Muscle of leg (tissue), 11 donors: ENCODE results near the gene RNF157. TPM values are rescaled to one million over a fixed set of nuclear protein-coding genes. Genes with fewer than 3 reads are reported as not detected.
A peak's percentile ranks its signal among the peaks of the same experiment; 100 is the strongest.

Experiments used
- DNase-seq: peaks from one replicate; pipeline ENCODE4 v3.0.0; 2013
- H3K27ac ChIP-seq: one replicate; pipeline ENCODE4 v1.5.1; 2013; ENCODE audit warnings: mild to moderate bottlenecking, low read length, control low read depth
- H3K27me3 ChIP-seq: one replicate; pipeline ENCODE4 v1.6.1; 2013; ENCODE audit warnings: low read length; ENCODE audit not compliant: control insufficient read depth, insufficient read depth
- H3K36me3 ChIP-seq: one replicate; pipeline ENCODE4 v1.6.1; 2013; ENCODE audit warnings: low read length; ENCODE audit not compliant: control insufficient read depth, insufficient read depth
- H3K4me1 ChIP-seq: one replicate; pipeline ENCODE4 v1.6.1; 2013; ENCODE audit warnings: low read length; ENCODE audit not compliant: control insufficient read depth, insufficient read depth
- H3K4me3 ChIP-seq: one replicate; pipeline ENCODE4 v1.5.1; 2013; ENCODE audit warnings: low read length, control low read depth
- H3K9me3 ChIP-seq: replicated peaks from 2 replicates; pipeline ENCODE4 v1.6.1; 2013; ENCODE audit warnings: low read depth, low read length; ENCODE audit not compliant: control insufficient read depth
- WGBS: methylation state at CpG from one replicate; pipeline ENCODE4 v1.1.5; 2013; ENCODE audit warnings: missing lambda C conversion rate; ENCODE audit not compliant: insufficient coverage; 5-methylcytosine and 5-hydroxymethylcytosine counted together
- polyA plus RNA-seq, 8 donors: library from polyadenylated mRNA; unstranded; fragments of 120-200 nt; gene quantifications; one replicate each; pipeline versions ENCODE4 v1.2.1 to v1.2.3, GENCODE V29; 2013; ENCODE audit warnings: inconsistent platforms in 1 of 8, low replicate concordance in 1 of 8; ENCODE audit not compliant: insufficient read length in 8 of 8, insufficient read depth in 1 of 8
- total RNA-seq: library from RNA; stranded (reverse); fragments of 120-200 nt; gene quantifications from one replicate; pipeline ENCODE4 v1.2.4, GENCODE V29; 2013

RNF157 gene
- total and polyA plus RNA-seq, 9 donors = 5.5 to 11.1 (median 10.0) TPM

DNA sequence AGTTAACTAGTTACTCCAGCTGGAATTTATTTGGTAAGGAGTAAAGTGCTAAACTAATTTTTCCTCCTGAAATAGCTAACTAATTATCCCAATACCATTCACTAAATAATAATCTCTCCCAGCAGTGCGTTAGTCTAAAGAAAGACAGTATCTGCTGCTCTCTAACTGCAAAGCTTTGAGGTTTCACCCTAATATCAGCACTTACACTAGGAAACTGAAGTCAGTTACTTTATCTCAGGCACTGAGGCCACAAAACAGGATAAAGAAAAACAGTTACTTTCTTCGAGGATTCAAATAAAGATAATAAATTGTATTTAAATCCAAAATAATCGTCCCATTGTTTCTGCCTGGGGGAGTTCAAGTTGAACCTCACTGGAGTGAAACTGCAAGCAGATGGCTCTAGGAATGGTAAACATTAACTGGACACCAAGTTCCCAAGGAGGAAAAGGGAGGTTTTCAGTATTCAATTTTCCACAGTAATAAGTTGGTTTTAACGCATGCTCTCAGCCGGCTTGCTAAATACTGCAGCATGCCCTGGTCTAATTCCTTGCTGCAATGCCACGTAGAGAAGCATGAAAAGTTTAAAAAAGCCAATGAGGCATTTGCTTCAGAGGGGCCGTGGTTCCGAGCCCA, 79.3 kb downstream of the RNF157 start:
- WGBS = 80% methylated on average over 7 of the region's 8 CpGs
- H3K4me3 ChIP-seq = no peak overlapping the region
- no peaks in the 10 kb centered on the region for H3K9me3 ChIP-seq
- H3K36me3 ChIP-seq = no peaks in the 10 kb centered on the region
- H3K27me3 ChIP-seq = no peaks in the 10 kb centered on the region
- H3K4me1 ChIP-seq = peaks cover 3% of the 10 kb centered on the region
- H3K27ac ChIP-seq = no peak overlapping the region
- no peak for DNase-seq

DNA sequence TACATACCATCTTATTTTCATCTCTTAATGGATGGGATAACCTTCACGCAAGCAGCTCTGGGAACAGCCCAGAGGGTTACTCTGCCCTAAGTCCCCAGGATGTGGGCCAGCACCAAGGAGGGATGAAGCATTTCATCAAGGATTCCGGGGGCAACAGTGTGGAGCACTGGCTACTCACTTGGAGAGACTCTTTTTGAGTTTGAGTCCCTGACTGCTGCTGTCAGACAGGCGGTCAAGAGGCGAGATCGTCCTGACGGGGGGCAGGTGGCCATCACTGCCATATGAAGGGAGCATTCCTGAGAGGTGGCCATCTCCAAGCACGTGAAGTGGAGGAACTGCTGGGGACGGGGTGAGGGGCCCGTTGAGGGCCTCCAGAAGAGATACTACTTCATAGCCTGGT, 81.1 kb downstream of the RNF157 start:
- WGBS = 89% methylated on average over 6 of the region's 9 CpGs
- no peak overlapping the region for H3K27ac ChIP-seq
- no peaks in the 10 kb centered on the region for H3K36me3 ChIP-seq
- H3K27me3 ChIP-seq = no peaks in the 10 kb centered on the region
- DNase-seq = no peak
- no peaks in the 10 kb centered on the region for H3K9me3 ChIP-seq
- H3K4me3 ChIP-seq = no peak overlapping the region
- peaks cover 3% of the 10 kb centered on the region for H3K4me1 ChIP-seq

DNA sequence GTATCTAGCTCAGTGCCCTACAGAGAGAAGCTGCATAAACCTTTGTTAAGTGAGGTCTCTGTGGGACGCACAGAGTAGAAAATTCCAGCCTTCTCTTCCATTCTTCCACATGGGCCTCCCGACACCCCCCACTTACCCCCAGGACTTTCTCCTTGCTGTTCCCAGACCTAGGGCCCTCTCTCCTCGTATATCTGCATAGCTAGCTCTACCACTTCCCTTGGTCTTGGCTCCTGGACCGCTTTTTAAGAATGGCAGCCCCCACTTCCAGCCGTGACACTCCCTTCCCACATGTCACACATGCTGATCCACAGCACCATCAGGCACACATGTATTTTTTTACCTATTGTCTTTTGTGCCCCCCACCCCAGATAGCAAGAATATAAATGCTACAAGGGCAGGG, 82.5 kb downstream of the RNF157 start:
- no peak overlapping the region for H3K4me3 ChIP-seq
- H3K27ac ChIP-seq = no peak overlapping the region
- WGBS = 82% methylated on average over 4 of the region's 5 CpGs
- DNase-seq = no peak
- H3K4me1 ChIP-seq = peaks cover 11% of the 10 kb centered on the region
- H3K9me3 ChIP-seq = no peaks in the 10 kb centered on the region
- no peaks in the 10 kb centered on the region for H3K27me3 ChIP-seq
- H3K36me3 ChIP-seq = no peaks in the 10 kb centered on the region

DNA sequence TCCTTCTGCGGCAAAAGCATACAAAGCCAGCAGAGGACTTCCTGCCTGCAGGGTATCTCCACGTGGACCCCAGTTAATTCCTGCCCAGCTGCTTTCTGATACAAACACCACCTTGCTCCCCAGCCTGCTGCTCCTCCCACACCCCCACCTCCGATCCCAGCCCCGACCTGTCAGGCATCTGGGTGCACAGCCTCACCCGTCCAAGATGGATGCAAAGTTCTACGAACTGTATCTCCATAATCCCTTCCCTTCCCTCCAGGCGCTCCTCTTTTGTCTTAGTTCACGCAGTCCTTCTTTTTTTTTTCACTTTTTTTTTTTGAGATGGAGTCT, 83.7 kb downstream of the RNF157 start:
- H3K36me3 ChIP-seq = no peaks in the 10 kb centered on the region

DNA sequence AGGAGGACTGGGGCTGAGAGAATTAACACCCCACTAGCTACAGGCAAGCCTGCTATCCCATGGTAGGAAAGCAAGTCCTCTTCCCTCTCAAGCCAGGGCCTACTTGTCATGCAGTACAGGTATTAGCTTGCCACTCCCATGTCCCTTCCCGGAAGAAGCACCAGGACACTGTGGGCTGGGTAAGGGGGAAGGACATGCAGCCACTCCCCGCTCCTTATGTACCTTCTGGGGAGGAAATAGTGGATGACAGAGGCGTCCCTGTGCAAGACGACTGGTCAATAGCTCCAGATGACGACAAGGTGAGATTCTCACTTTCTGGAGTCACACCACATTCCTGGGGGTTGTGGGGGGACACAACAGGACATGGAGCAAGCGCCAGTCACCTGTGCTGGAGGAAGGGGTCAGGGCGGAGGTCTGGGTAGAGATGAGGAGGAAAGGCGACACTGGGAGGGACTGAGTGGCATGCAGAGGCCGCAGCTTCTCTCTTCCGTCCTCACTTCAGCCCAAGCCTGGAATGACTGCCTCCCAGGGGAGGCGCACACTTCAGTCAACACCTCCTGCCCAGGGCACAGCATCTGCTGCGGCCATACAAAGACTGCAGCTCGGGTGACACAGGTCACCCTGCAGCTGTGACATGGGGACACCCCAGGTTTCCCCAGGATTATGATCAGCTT, 84.2 kb downstream of the RNF157 start:
- H3K4me1 ChIP-seq = peaks cover 11% of the 10 kb centered on the region
- no peak overlapping the region for H3K4me3 ChIP-seq
- no peaks in the 10 kb centered on the region for H3K36me3 ChIP-seq
- DNase-seq = no peak
- H3K27me3 ChIP-seq = no peaks in the 10 kb centered on the region
- no peak overlapping the region for H3K27ac ChIP-seq
- H3K9me3 ChIP-seq = no peaks in the 10 kb centered on the region
- 64% methylated on average over 9 of the region's 13 CpGs for WGBS

More for the DNA sequence above, 83.7 kb downstream of the RNF157 start:
- no peak for DNase-seq
- Histone ChIP-seq H3K4me1 (peaks cover 11% of the 10 kb centered on the region), H3K9me3 (no peaks in the 10 kb centered on the region), H3K4me3 (no peak overlapping the region), H3K27me3 (no peaks in the 10 kb centered on the region), H3K27ac (no peak overlapping the region)
- WGBS = 56% methylated on average over 6 of the region's 8 CpGs

DNA sequence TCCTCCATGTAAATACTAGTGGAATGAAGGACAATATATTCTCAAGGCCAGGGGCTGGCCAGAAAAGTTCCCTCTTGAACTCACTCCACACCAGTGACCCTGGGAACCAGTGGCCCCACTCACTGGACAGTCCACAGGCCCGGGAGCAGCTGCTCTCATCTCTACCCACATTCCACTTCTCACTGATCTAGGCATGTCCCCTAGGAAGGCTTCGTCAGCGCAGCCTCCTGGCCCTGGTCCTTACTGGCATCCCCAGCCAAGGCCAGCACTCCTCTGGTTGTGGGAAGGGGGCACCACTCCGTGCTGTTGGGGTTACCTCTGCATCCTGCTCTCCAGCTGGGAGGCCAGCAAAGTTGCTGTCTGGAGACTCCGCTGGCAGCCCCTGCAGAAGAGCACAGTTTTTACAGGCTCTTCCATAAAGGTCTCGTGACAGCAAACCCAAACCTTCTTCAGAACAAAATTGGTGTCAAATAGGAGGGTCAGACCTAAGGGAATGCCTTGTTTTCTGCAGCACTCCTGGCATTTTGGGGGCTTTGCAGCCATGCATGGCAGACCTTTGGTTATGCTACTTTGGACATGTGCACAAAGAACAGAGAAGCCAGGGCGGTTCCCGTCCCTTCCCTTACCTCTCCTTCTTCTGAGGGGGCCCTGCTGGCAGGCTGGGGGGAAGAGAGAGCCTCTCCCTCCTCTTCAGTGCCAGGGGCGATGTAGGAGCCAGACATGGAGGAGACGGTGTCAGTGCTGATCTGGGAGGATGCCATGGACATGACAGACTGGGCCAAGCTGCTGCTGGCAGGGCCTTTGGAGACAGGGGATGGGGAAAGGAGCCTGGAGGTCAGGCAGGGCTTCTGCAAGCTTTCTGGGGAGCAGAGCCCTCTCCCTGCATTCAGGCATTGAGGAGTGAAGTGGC, 85.1 kb downstream of the RNF157 start:
- 86% methylated on average over 5 of the region's 10 CpGs for WGBS
- Histone ChIP-seq H3K4me1 (peaks cover 11% of the 10 kb centered on the region), H3K27ac (no peak overlapping the region), H3K4me3 (no peak overlapping the region), H3K27me3 (no peaks in the 10 kb centered on the region), H3K36me3 (no peaks in the 10 kb centered on the region), H3K9me3 (no peaks in the 10 kb centered on the region)
- DNase-seq = no peak

DNA sequence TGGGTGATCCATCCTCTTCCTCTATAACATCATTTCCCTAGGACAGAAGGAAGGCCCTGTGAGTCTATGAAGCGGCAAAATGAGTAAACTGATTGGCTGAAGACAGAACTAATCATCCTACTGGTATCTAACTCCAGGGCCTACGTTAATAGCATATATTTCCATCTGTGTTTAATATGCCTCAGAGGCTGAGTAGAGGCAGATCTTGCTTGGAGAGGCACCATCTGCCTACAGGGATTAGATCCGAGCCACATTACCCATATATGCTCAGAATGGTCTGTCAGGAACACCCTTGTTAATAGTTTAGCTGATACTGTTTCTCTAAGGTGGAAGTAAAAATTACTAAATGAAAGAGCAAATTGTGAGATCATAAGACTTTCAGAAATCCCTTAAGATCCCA, 86.0 kb downstream of the RNF157 start:
- Histone ChIP-seq H3K4me3 (no peak overlapping the region), H3K9me3 (no peaks in the 10 kb centered on the region), H3K27me3 (no peaks in the 10 kb centered on the region), H3K27ac (no peak overlapping the region), H3K4me1 (peaks cover 11% of the 10 kb centered on the region), H3K36me3 (no peaks in the 10 kb centered on the region)
- no peak for DNase-seq
- WGBS = no CpG with 5 or more reads among the region's 3 CpGs

DNA sequence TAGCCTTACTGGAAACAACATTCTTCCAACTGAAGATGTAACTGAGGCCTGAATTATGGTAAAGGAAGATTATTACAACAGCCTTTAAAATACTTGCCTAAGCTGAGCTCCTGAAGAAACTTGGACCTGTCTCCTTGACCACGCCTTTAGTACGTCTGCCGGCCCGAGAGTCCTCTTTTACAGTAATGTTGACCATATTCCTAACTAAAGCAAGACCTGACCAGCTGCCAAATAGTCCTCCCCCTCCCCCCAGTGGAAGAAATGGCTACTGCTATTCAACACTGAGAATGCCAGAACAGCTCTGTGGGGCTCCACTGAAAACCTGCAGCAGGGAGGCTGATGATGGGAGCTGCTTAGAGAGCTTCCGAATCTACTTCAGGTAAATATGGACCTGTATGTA, 86.7 kb downstream of the RNF157 start:
- H3K27ac ChIP-seq = no peak overlapping the region
- H3K27me3 ChIP-seq = no peaks in the 10 kb centered on the region
- peaks cover 11% of the 10 kb centered on the region for H3K4me1 ChIP-seq
- 18% methylated on average over 5 of the region's 5 CpGs for WGBS
- no peak overlapping the region for H3K4me3 ChIP-seq
- peak; percentile 73 for DNase-seq
- no peaks in the 10 kb centered on the region for H3K36me3 ChIP-seq
- H3K9me3 ChIP-seq = no peaks in the 10 kb centered on the region

DNA sequence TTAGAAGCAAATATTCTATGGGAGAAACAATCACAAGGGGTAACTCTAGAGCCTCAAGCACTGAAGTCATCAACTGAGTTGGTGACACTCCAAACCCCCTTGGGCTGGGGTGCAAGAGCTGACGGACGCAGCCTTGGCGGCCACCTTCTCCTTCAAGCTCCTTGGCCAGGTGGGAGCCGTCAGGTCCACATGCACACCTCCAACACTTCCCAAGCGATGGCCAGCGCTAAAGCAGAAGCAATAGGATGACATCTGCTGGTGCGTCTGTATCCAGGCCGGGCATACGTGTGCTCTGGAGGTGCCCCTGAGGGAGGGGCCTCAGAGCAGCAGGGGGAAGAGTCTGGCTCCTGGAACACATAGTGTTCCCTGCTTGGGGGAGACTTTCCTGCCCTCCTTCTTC, 87.1 kb downstream of the RNF157 start:
- Histone ChIP-seq H3K36me3 (no peaks in the 10 kb centered on the region), H3K4me1 (peaks cover 11% of the 10 kb centered on the region), H3K27me3 (no peaks in the 10 kb centered on the region), H3K9me3 (no peaks in the 10 kb centered on the region), H3K27ac (no peak overlapping the region), H3K4me3 (no peak overlapping the region)
- WGBS = 67% methylated on average over 7 of the region's 9 CpGs
- DNase-seq = no peak

DNA sequence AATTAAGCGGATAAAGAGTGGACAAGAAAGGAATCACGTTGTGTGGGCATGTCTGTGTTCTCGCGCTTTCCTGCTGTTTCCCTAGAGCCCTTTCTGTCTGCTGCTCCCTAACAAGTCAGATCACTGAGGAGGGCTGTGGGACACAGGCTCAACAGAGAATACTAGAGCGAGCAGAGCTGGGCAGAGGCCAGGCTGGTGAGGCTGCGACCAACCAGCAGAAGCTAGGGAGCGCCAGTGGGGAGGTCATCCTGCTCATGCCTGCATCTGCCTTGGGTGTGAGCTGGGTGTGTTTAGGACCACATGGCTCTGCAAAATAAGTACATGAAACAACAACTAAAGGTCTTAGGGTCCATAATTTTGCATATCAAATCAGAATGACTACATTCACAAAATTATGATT, 87.7 kb downstream of the RNF157 start:
- Histone ChIP-seq H3K4me1 (peaks cover 11% of the 10 kb centered on the region), H3K27me3 (no peaks in the 10 kb centered on the region), H3K9me3 (no peaks in the 10 kb centered on the region), H3K4me3 (no peak overlapping the region), H3K36me3 (no peaks in the 10 kb centered on the region), H3K27ac (no peak overlapping the region)
- 72% methylated on average over 4 of the region's 7 CpGs for WGBS
- DNase-seq = no peak
